ENCODE data around the gene GDI1. TPM values are rescaled to one million over a fixed set of nuclear protein-coding genes. Genes with fewer than 3 reads are reported as not detected.

The GDI1 gene
- total RNA-seq, 1 donor from 2014 or later, result 102 TPM

- intact Hi-C loops (cut with micrococcal nuclease), result loop anchor here (1.0 to 5.0 kb wide), 3 partner anchors 8 to 66 kb away; partner anchors contain the start of genes ATP6AP1 and RPL10
These were observed 476 bp upstream of the GDI1 start for GRCh38 chrX:154436374-154436982.

DNA sequence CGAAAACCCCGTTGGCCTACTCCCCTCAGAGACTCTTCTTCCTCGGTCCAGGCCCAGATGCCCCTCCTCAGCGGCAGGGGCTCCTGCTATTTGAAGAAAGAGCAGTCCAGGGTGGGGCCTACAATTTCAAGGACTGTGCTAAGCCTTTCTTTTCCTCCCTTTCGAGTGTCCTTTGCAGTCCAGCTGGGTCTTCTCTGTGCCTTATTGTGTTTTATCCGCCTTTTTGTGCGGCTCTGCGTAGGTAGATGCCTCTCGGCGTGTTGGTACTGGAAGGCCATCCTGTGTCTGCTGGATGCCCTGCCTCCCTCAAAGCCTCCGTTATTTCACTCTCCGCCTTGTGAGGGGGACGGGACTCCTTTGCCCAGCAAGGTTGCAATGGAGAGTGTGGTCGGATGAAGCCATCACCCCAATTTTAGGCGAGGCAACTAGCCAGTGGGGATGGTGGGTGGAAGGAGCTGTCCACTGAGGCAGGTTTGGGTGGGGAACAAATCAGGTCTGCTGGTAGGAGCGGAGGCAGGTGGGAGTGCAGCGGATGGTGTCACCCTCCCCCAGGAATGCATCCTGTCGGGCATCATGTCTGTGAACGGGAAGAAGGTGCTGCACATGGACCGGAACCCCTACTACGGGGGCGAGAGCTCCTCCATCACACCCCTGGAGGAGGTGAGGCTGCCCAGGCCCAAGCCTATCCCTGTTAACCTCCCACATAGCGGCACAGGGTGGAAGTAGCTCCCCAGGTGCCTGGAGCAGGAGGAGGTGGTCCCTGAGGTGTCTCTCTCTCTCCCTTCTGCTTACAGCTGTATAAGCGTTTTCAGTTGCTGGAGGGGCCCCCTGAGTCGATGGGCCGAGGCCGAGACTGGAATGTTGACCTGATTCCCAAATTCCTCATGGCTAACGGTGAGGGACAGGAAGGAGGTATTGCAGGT is 1.3 kb downstream of the GDI1 start:
- intact Hi-C loops (cut with micrococcal nuclease), result loop anchor here (2.0 to 5.0 kb wide), 2 partner anchors 41 to 67 kb away; partner anchors contain the start of gene RPL10

- intact Hi-C loops (cut with micrococcal nuclease), result loop anchor here (5.0 kb wide), 2 partner anchors 37 to 43 kb away; partner anchors contain the start of genes LAGE3 and RPL10
These were observed 2.9 kb downstream of the GDI1 start for GRCh38 chrX:154439841-154440240.

DNA sequence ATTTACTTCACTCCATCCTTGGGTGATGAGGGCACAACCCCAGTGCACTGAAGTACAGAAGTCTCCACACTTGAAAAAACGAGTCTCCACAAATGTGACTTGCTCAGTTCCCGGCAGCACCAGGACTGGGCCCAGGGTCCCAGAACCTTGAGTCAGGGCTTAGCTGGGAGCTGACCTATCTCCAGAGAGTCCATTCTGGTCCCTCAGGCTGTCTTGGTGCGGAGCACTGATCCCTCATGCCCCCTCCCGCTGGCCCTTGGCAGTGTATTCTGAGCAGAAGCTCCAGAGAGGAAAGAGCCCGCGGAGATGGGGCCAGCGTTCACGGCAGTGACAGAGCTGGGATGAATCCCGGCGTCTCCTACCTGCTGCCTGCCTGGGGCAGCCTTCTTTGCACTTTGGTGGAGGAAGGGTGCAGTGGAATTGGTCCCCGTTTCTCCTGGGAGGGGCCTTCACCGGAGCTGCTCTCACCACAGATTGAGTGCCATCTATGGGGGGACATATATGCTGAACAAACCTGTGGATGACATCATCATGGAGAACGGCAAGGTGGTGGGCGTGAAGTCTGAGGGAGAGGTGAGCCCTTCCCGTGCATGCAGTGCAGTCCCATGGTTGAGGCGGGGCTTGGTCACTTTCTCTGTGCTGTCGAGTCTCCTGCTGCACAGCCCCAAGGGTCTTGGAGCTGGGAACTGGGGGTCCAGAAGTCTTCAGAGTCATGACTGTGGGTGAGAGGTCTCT is 3.8 kb downstream of the GDI1 start:
- intact Hi-C loops (cut with micrococcal nuclease), result loop anchor here (5.0 kb wide), 1 partner anchor 37 kb away; the partner anchor contains the start of gene LAGE3

- intact Hi-C loops (cut with micrococcal nuclease), result loop anchor here (5.0 kb wide), 1 partner anchor 36 kb away; the partner anchor contains the start of gene LAGE3
These were observed 4.6 kb downstream of the GDI1 start for GRCh38 chrX:154441564-154441963.

GRCh38 chrX:154441984-154442707 is 5.2 kb downstream of the GDI1 start:
- intact Hi-C loops (cut with micrococcal nuclease), result loop anchor here (5.0 kb wide), 1 partner anchor 35 kb away; the partner anchor contains the start of gene LAGE3

DNA sequence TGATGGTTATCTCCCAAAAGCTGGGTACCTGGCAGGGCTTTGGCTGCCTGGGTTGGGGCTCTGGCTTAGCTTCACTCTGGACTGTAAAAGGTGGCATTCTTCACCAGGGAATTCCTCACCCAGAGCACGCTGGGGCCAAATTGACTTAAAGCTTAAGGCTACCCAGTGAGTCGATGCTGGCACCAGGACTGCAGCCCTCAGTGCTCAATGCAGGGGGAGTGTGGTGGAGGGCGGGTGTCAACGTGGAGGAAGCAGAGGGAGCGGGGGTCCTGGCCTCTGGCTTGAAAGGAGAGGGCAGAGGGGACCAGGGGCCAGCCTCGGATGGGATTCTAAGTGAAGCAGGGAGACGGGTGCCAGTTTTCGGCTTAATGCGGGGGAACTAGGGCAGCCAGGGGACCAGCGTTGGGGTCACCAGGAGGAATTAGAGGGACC is 6.5 kb downstream of the GDI1 start:
- intact Hi-C loops (cut with micrococcal nuclease), result loop anchor here (5.0 kb wide), 1 partner anchor 34 kb away; the partner anchor contains the start of gene LAGE3

GRCh38 chrX:154443992-154444754 is 7.2 kb downstream of the GDI1 start, which contains the start of gene FAM50A:
TSS of gene FAM50A (plus strand) at chrX:154444141. CDS start at chrX:154444236, 95 bp downstream.
- intact Hi-C loops (cut with micrococcal nuclease), result loop anchor here (5.0 kb wide), 1 partner anchor 33 kb away; the partner anchor contains the start of gene LAGE3

- intact Hi-C loops (cut with micrococcal nuclease), result loop anchor here (5.0 kb wide), 1 partner anchor 32 kb away; the partner anchor contains the start of gene LAGE3
These were observed 7.8 kb downstream of the GDI1 start for GRCh38 chrX:154444755-154445246.

DNA sequence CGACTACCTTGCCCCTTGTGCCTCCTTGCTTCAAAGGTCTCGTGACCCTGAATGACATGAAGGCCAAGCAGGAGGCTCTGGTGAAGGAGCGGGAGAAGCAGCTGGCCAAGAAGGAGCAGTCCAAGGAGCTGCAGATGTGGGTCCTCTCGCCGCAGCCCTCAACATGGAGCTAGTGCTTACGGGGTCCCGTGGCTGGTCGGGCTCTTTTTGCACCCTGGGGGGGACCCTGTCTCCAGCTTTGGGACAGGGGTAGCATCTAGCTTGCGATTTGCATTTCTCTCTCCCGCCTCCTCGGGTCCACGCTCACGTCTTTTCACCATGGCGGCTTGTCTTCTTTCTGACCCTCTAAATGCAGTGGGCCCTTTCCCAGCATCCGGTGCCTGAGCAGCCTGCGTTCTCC is 8.8 kb downstream of the GDI1 start:
- intact Hi-C loops (cut with micrococcal nuclease), result no loop called here

DNA sequence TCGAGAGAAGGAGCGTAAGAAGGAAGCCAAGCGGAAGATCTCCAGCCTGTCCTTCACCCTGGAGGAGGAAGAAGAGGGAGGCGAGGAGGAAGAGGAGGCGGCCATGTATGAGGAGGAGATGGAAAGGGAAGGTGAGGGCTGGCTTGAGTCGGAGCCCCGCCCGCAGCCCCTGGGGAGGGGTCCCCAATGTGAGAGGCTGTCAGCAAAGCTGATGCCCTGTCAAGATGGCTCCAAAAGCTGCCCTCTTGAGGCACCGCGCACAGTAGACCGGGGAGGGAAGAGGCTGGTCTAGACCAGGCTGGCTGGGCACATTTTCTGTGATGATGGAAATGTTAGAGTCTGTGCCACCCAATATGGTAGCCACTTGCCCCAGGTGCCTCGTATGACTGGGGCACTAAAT is 9.5 kb downstream of the GDI1 start:
- intact Hi-C loops (cut with micrococcal nuclease), result no loop called here

DNA sequence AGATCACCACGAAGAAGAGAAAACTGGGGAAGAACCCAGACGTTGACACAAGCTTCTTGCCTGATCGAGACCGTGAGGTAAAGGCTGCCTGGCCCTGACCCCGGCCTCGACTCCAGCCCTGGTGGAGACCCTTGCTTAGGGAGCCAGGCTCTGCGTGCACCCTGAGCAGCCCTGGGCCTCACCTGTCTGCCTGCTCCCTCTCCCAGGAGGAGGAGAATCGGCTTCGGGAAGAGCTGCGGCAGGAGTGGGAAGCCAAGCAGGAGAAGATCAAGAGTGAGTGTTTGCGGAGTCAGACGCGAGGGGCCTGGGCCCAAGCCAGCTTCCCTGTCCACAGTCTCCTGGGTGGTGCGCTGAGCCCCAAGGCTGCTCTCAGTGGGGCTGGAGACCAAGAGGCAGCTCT is 11.5 kb downstream of the GDI1 start:
- intact Hi-C loops (cut with micrococcal nuclease), result no loop called here

GRCh38 chrX:154449618-154450017 is 12.7 kb downstream of the GDI1 start:
- intact Hi-C loops (cut with micrococcal nuclease), result no loop called here

DNA sequence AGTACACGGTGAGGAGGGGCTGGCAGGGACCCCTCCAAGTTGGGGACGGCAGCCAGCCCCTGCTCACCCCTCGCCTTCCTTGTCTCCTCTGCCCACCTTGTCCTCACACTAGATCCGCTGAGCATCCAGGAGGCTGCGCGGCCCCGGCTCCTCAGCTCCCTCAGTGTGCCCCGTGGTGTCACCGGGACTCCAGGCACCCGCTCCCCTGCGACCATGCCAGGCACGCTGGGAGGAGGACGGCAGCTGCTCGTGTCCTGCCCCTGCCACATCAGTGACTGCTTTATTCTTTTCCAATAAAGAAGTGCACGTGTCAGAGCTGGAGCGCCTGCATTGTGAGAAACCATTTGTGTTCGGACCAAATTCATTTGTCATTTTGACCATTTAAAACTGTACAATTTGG is 13.4 kb downstream of the GDI1 start:
- intact Hi-C loops (cut with micrococcal nuclease), result no loop called here

DNA sequence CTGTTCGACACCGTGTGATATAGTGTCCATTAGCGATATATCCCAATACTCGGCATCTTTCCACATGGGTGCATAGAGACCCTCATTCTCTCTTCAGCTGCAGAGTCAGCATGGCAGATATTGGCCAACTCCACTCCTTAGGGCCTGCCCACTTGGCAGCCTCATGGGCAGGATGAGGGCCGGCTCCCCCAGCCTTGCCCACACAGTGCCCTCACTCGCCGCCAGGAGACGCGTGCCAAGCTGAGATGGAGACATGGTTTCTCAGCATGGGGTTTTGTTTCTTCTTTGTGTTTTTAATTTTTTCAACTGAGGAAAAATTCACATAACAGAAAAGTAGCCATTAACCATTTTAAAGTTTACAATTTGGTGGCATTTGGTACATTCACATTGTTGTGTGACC is 15.9 kb downstream of the GDI1 start:
- intact Hi-C loops (cut with micrococcal nuclease), result no loop called here

- intact Hi-C loops (cut with micrococcal nuclease), result loop anchor here (2.0 kb wide), 2 partner anchors 29 to 33 kb away; partner anchors contain the start of genes ATP6AP1 and SLC10A3
These were observed 20.6 kb downstream of the GDI1 start for GRCh38 chrX:154457491-154458115.

DNA sequence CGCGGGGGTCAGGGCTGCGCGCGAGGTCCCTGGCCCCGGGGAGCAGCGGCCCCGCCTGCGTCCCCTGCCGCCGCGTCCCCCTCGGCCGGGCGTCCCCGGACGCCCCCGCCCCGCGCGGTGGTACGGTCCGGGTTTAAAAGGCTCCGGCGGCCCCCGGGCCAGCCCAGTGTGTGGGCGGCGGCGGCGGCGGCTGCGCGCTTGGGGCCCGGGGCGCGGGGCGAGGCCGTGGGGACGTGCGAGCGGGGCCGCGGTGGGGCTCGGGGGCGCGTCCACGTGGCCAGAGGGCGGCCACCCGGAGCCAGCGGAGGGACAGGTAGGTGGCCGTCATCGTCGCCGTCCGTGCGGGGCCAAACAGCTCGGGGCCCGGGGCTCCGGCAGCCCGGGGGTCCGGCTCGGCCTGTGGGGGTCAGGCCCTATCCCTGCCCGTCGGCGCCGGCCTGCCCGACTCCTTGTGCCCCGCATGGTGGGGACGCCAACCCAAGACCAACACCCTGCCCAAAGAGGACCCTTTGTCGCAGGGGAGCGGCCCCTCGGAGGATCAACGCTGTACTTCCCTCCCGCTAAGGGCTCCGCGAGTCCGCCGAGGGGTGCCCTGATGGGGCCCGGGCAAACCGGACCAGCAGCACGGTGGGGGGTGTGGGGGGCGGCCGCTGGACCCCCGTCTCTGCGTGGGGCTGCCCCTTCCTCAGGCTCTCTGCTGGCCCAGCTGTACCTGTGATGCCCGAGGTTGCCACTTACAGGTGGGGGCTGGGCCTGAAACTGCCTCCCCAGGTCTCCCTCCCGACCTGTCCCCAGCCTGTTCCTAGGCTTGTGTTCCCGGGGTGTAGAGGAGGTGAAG is 21.4 kb downstream of the GDI1 start, which contains the start of gene PLXNA3:
Gene PLXNA3 (plus strand): TSS at position 166 of the 838 bp plus-strand sequence. CDS start 1,903 bp downstream, outside the sequence.
- intact Hi-C loops (cut with micrococcal nuclease), result loop anchor here (2.0 kb wide), 2 partner anchors 30 to 32 kb away; partner anchors contain the start of genes ATP6AP1 and SLC10A3
